ENCODE measurements around the gene ADD1.

- TF ChIP-seq CTCF (IDR thresholded peaks at IDR 0.05) (no peak), ZFX (IDR thresholded peaks at IDR 0.05; ENCODE audit: borderline replicate concordance) (no peak)
Measured at GRCh38 chr4:2823671-2824328, 19.8 kb upstream of the ADD1 start.
